Mammary epithelial cell (primary cell): ENCODE results near the gene DEPP1.

ENCODE experiments used
- CTCF ChIP-seq, 2 donors: IDR thresholded peaks in 1 of 2; conservative IDR thresholded peaks in 1 of 2; 2 replicates each; pipeline ENCODE4 v1.5.1; 2011 to 2012; ENCODE audit warnings: inconsistent platforms in 2 of 2, low read length in 2 of 2, mild to moderate bottlenecking in 2 of 2, control low read depth in 1 of 2, low read depth in 1 of 2; ENCODE audit not compliant: insufficient read depth in 1 of 2; ENCODE audit errors: extremely low read depth in 1 of 2
- EZH2 ChIP-seq: IDR thresholded peaks from 2 replicates; pipeline ENCODE4 v1.6.1; 2012; ENCODE audit warnings: low read length, inconsistent platforms, borderline replicate concordance

GRCh38 chr10:44993226-44993921 is 14.8 kb upstream of the DEPP1 start:
- TF ChIP-seq EZH2 (no peak), CTCF (conservative IDR thresholded peaks at IDR 0.05 in 1 of 2, IDR thresholded peaks at IDR 0.05 in 1 of 2; ENCODE audit: extremely low read depth in 1 of 2, insufficient read depth in 1 of 2, low read depth in 1 of 2, low read length in 2 of 2) (no peak)
